ENCODE results near the gene RD3L.

The RD3L gene

GRCh38 chr14:103905842-103906456, 36.4 kb downstream of the RD3L start:
- DNase-seq (ENCODE audit: low read depth), result no peak
- H3K4me3 ChIP-seq (ENCODE audit: low read depth, low read length), result no peak overlapping the region
- TF ChIP-seq CTCF (IDR thresholded peaks at IDR 0.05; ENCODE audit: low read depth, low read length, missing control alignments), result peak; percentile 17

- no peak overlapping the region for H3K4me3 ChIP-seq (ENCODE audit: low read depth, low read length)
- DNase-seq (ENCODE audit: low read depth), result no peak
- TF ChIP-seq CTCF (IDR thresholded peaks at IDR 0.05; ENCODE audit: low read depth, low read length, missing control alignments), result no peak
Measured at GRCh38 chr14:103904493-103905107, 37.7 kb downstream of the RD3L start.

GRCh38 chr14:103899833-103900232, 42.5 kb downstream of the RD3L start:
- no peak overlapping the region for H3K4me3 ChIP-seq (ENCODE audit: low read depth, low read length)
- no peak for TF ChIP-seq CTCF (IDR thresholded peaks at IDR 0.05; ENCODE audit: low read depth, low read length, missing control alignments)
- no peak for DNase-seq (ENCODE audit: low read depth)

GRCh38 chr14:103899316-103899715, 43.0 kb downstream of the RD3L start:
- no peak for DNase-seq (ENCODE audit: low read depth)
- no peak for TF ChIP-seq CTCF (IDR thresholded peaks at IDR 0.05; ENCODE audit: low read depth, low read length, missing control alignments)
- no peak overlapping the region for H3K4me3 ChIP-seq (ENCODE audit: low read depth, low read length)

- no peak overlapping the region for H3K4me3 ChIP-seq (ENCODE audit: low read depth, low read length)
- no peak for TF ChIP-seq CTCF (IDR thresholded peaks at IDR 0.05; ENCODE audit: low read depth, low read length, missing control alignments)
- no peak for DNase-seq (ENCODE audit: low read depth)
Measured at GRCh38 chr14:103898711-103899110, 43.6 kb downstream of the RD3L start.

GRCh38 chr14:103898204-103898603, 44.1 kb downstream of the RD3L start:
- no peak overlapping the region for H3K4me3 ChIP-seq (ENCODE audit: low read depth, low read length)
- no peak for TF ChIP-seq CTCF (IDR thresholded peaks at IDR 0.05; ENCODE audit: low read depth, low read length, missing control alignments)
- DNase-seq (ENCODE audit: low read depth), result no peak

Data from GM12864 (cell line).